Testis (tissue), 3 donors: ENCODE data around the gene FOCAD. TPM values are rescaled to one million over a fixed set of nuclear protein-coding genes. Genes with fewer than 3 reads are reported as not detected.

Experiments
- DNase-seq: peaks from one replicate; pipeline ENCODE4 v3.0.0-alpha.2; 2019
- H3K27ac ChIP-seq, 2 donors: fragments of 200-600 bp; sonication (generic); one replicate each; pipeline ENCODE4 v1.5.1; 2019
- H3K27me3 ChIP-seq: fragments of 200-600 bp; sonication (generic); one replicate; pipeline ENCODE4 v1.5.1; 2019
- H3K36me3 ChIP-seq: fragments of 200-600 bp; sonication (generic); one replicate; pipeline ENCODE4 v1.5.1; 2017; ENCODE audit warnings: low read depth; ENCODE audit errors: missing control alignments
- H3K4me1 ChIP-seq: fragments of 200-600 bp; sonication (generic); one replicate; pipeline ENCODE4 v1.5.1; 2019
- H3K4me3 ChIP-seq, 2 donors: fragments of 200-600 bp; sonication (generic); one replicate each; pipeline ENCODE4 v1.5.1; 2017 to 2019
- H3K9me3 ChIP-seq: fragments of 200-600 bp; sonication (generic); one replicate; pipeline ENCODE4 v1.5.1; 2017
- POLR2A ChIP-seq: fragments of 450-650 bp; IDR thresholded peaks from one replicate; pipeline ENCODE4 v1.6.1; 2017; ENCODE audit warnings: antibody characterized with exemption, mild to moderate bottlenecking, moderate library complexity
- WGBS, 2 donors: methylation state at CpG; one replicate each; pipeline ENCODE4 v1.1.5; 2018; 5-methylcytosine and 5-hydroxymethylcytosine counted together
- intact Hi-C: fragments of 100-400 bp; cut with DNase I; formaldehyde crosslinking; loops from one replicate; pipeline ENCODE4 v1.15.1; 2023; ENCODE audit warnings: low total_unique reads
- polyA plus RNA-seq: library from polyadenylated mRNA; stranded (reverse); fragments of 350-450 nt; fragmentation: Illumina TruSeq; extraction: RNeasy Lipid Tissue Mini Kit (QIAGEN cat#74804); gene quantifications from one replicate; pipeline ENCODE4 v1.2.3, GENCODE V29; 2014; ENCODE audit warnings: low read depth, low replicate concordance; ENCODE audit not compliant: insufficient read depth
- total RNA-seq, 2 donors: library from RNA; depleted of rRNA; stranded (reverse); fragments of >200 nt; gene quantifications; one replicate each; pipeline ENCODE4 v1.2.3, GENCODE V29; 2016
- TF ChIP-seq, protein P1 (sequence below), 3 experiments: fragments of 450-650 bp in 2 of 3; fragments of 200-600 bp in 1 of 3; sonication (generic) in 1 of 3; IDR thresholded peaks; one replicate each; pipeline ENCODE4 v1.5.1; 2016 to 2019; ENCODE audit warnings: antibody characterized with exemption in 3 of 3, mild to moderate bottlenecking in 2 of 3, moderate library complexity in 1 of 3

FOCAD gene
- total and polyA plus RNA-seq, 3 donors from 2014 or later = 26.6 to 45.4 (median 38.7) TPM

DNA sequence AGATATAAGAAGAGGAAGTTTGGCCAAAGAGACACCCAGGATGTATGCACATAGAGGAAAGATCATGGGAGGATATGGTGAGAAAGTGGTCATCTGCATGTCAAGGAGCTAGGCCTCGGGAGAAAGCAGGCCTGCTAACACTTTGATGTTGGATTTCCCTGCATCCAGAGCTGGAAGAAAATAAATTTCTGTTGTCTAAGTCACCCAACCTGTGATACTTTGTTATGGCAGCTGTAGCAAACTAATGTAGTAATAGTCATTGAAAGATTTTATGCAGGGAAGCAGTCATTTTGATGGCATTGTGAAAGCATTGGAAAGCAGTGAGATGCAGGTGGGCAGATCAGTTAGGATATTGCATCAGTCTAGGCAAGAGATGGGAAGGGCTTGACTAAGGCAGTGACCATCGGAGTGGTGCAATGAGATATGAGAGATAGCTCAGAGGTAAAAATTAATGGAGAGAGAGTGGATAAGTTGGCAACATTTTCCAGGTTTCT lies 24.5 kb upstream of the FOCAD start:
- intact Hi-C loops = no loop called here
- Histone ChIP-seq H3K27ac (no peak overlapping the region), H3K27me3 (no peaks in the 10 kb centered on the region), H3K4me1 (no peaks in the 10 kb centered on the region), H3K36me3 (no peaks in the 10 kb centered on the region), H3K4me3 (no peak overlapping the region), H3K9me3 (no peaks in the 10 kb centered on the region)
- DNase-seq = no peak
- TF ChIP-seq, protein P1, sequence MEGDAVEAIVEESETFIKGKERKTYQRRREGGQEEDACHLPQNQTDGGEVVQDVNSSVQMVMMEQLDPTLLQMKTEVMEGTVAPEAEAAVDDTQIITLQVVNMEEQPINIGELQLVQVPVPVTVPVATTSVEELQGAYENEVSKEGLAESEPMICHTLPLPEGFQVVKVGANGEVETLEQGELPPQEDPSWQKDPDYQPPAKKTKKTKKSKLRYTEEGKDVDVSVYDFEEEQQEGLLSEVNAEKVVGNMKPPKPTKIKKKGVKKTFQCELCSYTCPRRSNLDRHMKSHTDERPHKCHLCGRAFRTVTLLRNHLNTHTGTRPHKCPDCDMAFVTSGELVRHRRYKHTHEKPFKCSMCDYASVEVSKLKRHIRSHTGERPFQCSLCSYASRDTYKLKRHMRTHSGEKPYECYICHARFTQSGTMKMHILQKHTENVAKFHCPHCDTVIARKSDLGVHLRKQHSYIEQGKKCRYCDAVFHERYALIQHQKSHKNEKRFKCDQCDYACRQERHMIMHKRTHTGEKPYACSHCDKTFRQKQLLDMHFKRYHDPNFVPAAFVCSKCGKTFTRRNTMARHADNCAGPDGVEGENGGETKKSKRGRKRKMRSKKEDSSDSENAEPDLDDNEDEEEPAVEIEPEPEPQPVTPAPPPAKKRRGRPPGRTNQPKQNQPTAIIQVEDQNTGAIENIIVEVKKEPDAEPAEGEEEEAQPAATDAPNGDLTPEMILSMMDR (IDR thresholded peaks at IDR 0.05) = no peak
- no peak for TF ChIP-seq POLR2A
- WGBS, 2 donors = 74 to 88% methylated on average over 2 of the region's 2 CpGs

DNA sequence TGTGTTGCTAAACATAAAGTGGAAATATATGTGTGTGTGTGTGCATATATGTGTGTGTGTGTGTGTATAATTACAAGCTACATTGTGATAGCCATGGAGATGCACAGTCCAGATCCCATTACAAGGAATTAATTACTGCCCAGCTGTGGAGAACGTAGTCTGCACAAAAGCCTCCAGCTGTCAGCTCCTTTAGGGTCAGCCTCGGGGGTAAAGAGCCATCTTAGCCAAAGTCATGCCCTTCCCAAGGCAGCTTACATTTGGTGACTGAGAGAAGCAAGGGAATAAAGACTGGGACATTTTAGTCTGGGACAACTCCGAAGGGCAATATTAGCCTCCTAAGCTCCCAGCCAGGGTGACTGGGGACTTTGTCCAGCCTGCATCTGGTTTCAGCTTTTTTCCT lies 21.9 kb upstream of the FOCAD start:
- WGBS, 2 donors = 59 to 69% methylated on average over 3 of the region's 3 CpGs

DNA sequence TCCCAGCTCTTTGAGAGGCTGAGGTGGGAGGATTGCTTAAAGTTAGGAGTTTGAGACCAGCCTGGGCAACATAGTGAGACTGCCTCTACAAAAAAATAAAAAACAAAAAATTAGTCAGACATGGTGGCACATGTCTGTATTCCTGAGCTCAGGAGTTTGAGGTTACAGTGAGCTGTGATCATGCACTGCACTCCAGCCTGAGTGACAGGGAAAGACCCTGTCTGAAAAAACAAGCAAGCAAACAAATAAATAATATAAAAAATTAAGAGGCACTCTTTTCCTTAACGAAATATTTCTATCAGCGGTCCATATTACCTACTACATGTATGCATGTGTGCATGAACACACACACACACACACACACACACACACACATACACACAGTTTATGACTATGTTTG lies 20.9 kb upstream of the FOCAD start:
- intact Hi-C loops = no loop called here
- Histone ChIP-seq H3K27me3 (no peaks in the 10 kb centered on the region), H3K36me3 (no peaks in the 10 kb centered on the region), H3K9me3 (no peaks in the 10 kb centered on the region), H3K4me1 (no peaks in the 10 kb centered on the region), H3K27ac (no peak overlapping the region), H3K4me3 (no peak overlapping the region)
- 93 to 94% methylated on average over 2 of the region's 2 CpGs for WGBS, 2 donors
- TF ChIP-seq POLR2A = no peak
- TF ChIP-seq, protein P1 (IDR thresholded peaks at IDR 0.05) = no peak
- DNase-seq = no peak

More for the DNA sequence above, 21.9 kb upstream of the FOCAD start:
- Histone ChIP-seq H3K27ac (no peak overlapping the region), H3K4me1 (no peaks in the 10 kb centered on the region), H3K36me3 (no peaks in the 10 kb centered on the region), H3K4me3 (no peak overlapping the region), H3K27me3 (no peaks in the 10 kb centered on the region), H3K9me3 (no peaks in the 10 kb centered on the region)
- TF ChIP-seq POLR2A = no peak
- TF ChIP-seq, protein P1 (IDR thresholded peaks at IDR 0.05) = no peak
- no peak for DNase-seq
- intact Hi-C loops = no loop called here

DNA sequence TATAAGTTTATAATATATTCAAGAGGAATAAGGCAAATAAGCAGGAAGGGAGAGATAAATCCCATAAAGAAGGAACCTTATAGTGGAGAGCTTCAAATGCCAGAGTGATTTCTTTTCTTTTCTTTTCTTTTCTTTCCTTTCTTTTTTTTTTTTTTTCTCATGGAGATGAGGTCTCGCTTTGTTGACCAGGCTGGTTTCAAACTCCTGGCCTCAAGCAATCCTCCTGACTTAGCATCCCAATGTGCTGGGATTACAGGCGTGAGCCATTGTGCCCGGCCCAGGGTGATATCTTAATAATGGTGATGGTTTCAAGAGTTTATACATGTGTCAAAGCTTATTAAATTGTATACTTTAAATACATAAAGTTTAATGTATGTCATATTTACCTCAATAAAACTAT lies 19.6 kb upstream of the FOCAD start:
- no peak overlapping the region for H3K4me3 ChIP-seq
- no peaks in the 10 kb centered on the region for H3K4me1 ChIP-seq
- no peaks in the 10 kb centered on the region for H3K36me3 ChIP-seq
- H3K27ac ChIP-seq = no peak overlapping the region
- no peaks in the 10 kb centered on the region for H3K9me3 ChIP-seq
- intact Hi-C loops = no loop called here
- TF ChIP-seq POLR2A = no peak
- TF ChIP-seq, protein P1 (IDR thresholded peaks at IDR 0.05) = no peak
- H3K27me3 ChIP-seq = no peaks in the 10 kb centered on the region
- 85 to 92% methylated on average over 3 of the region's 3 CpGs for WGBS, 2 donors
- no peak for DNase-seq

DNA sequence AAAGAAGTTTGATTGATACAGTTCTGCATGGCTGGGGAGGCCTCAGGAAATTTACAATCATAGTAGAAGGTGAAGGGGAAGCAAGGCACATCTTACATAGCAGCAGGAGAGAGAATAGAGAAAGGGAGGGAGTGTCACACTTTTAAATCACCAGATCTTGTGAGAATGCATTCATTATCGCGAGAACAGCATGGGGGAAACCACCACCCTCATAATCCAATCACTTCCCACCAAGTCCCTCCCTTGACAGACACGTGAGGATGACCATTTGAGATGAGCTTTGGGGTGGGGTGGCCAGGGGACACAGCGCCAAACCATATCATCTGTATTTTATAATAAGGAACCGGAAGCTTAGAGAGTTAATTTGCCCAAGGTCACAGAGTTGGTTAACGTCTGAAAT lies 13.7 kb upstream of the FOCAD start:
- no peaks in the 10 kb centered on the region for H3K27me3 ChIP-seq
- no peak for DNase-seq
- no peaks in the 10 kb centered on the region for H3K4me1 ChIP-seq
- no peak overlapping the region for H3K4me3 ChIP-seq
- intact Hi-C loops = no loop called here
- 55 to 68% methylated on average over 6 of the region's 6 CpGs for WGBS, 2 donors
- no peaks in the 10 kb centered on the region for H3K36me3 ChIP-seq
- H3K9me3 ChIP-seq = no peaks in the 10 kb centered on the region
- TF ChIP-seq, protein P1 (IDR thresholded peaks at IDR 0.05) = no peak
- no peak overlapping the region for H3K27ac ChIP-seq
